ENCODE data around the gene KCNJ6. TPM values are rescaled to one million over a fixed set of nuclear protein-coding genes. Genes with fewer than 3 reads are reported as not detected.

Gene KCNJ6
- total RNA-seq, 1 donor from 2014 or later = 10.5 TPM

GRCh38 chr21:37769656-37770055 lies 146.6 kb downstream of the KCNJ6 start:
- Mint-ChIP-seq H3K36me3 (ENCODE audit: unreplicated experiment) (no peaks in the 10 kb centered on the region), H3K27ac (ENCODE audit: unreplicated experiment) (no peak overlapping the region), H3K27me3 (ENCODE audit: unreplicated experiment) (no peaks in the 10 kb centered on the region), H3K9me3 (ENCODE audit: unreplicated experiment) (no peaks in the 10 kb centered on the region), H3K4me1 (ENCODE audit: unreplicated experiment) (peaks cover 16% of the 10 kb centered on the region), H3K4me3 (ENCODE audit: unreplicated experiment) (no peak overlapping the region)
- no peak for TF ChIP-seq CTCF (IDR thresholded peaks at IDR 0.05)
- DNase-seq (ENCODE audit: extremely low spot score, unreplicated experiment) = no peak

- Mint-ChIP-seq H3K9me3 (ENCODE audit: unreplicated experiment) (no peaks in the 10 kb centered on the region), H3K27ac (ENCODE audit: unreplicated experiment) (peak overlapping the region; percentile 66), H3K27me3 (ENCODE audit: unreplicated experiment) (no peaks in the 10 kb centered on the region)
Observed at GRCh38 chr21:37767984-37768383, 148.3 kb downstream of the KCNJ6 start.

GRCh38 chr21:37766129-37766528 lies 150.1 kb downstream of the KCNJ6 start:
- no peak overlapping the region for H3K27ac Mint-ChIP-seq (ENCODE audit: unreplicated experiment)
- no peak for DNase-seq (ENCODE audit: extremely low spot score, unreplicated experiment)
- no peak for TF ChIP-seq CTCF (IDR thresholded peaks at IDR 0.05)
- no peaks in the 10 kb centered on the region for H3K36me3 Mint-ChIP-seq (ENCODE audit: unreplicated experiment)
- no peak overlapping the region for H3K4me3 Mint-ChIP-seq (ENCODE audit: unreplicated experiment)
- H3K9me3 Mint-ChIP-seq (ENCODE audit: unreplicated experiment) = no peaks in the 10 kb centered on the region
- H3K4me1 Mint-ChIP-seq (ENCODE audit: unreplicated experiment) = peaks cover 20% of the 10 kb centered on the region
- H3K27me3 Mint-ChIP-seq (ENCODE audit: unreplicated experiment) = no peaks in the 10 kb centered on the region

More at GRCh38 chr21:37767984-37768383, 148.3 kb downstream of the KCNJ6 start:
- no peak overlapping the region for H3K4me3 Mint-ChIP-seq (ENCODE audit: unreplicated experiment)
- peaks cover 18% of the 10 kb centered on the region for H3K4me1 Mint-ChIP-seq (ENCODE audit: unreplicated experiment)
- H3K36me3 Mint-ChIP-seq (ENCODE audit: unreplicated experiment) = no peaks in the 10 kb centered on the region
- no peak for DNase-seq (ENCODE audit: extremely low spot score, unreplicated experiment)
- TF ChIP-seq CTCF (IDR thresholded peaks at IDR 0.05) = no peak

GRCh38 chr21:37765221-37765900 lies 150.9 kb downstream of the KCNJ6 start:
- Mint-ChIP-seq H3K27me3 (ENCODE audit: unreplicated experiment) (no peaks in the 10 kb centered on the region), H3K36me3 (ENCODE audit: unreplicated experiment) (no peaks in the 10 kb centered on the region), H3K9me3 (ENCODE audit: unreplicated experiment) (no peaks in the 10 kb centered on the region), H3K4me3 (ENCODE audit: unreplicated experiment) (no peak overlapping the region), H3K4me1 (ENCODE audit: unreplicated experiment) (peaks cover 20% of the 10 kb centered on the region), H3K27ac (ENCODE audit: unreplicated experiment) (no peak overlapping the region)
- DNase-seq (ENCODE audit: extremely low spot score, unreplicated experiment) = no peak
- TF ChIP-seq CTCF (IDR thresholded peaks at IDR 0.05) = no peak

- no peak for TF ChIP-seq CTCF (IDR thresholded peaks at IDR 0.05)
- Mint-ChIP-seq H3K27me3 (ENCODE audit: unreplicated experiment) (no peaks in the 10 kb centered on the region), H3K36me3 (ENCODE audit: unreplicated experiment) (no peaks in the 10 kb centered on the region), H3K4me3 (ENCODE audit: unreplicated experiment) (no peak overlapping the region), H3K27ac (ENCODE audit: unreplicated experiment) (no peak overlapping the region), H3K9me3 (ENCODE audit: unreplicated experiment) (no peaks in the 10 kb centered on the region), H3K4me1 (ENCODE audit: unreplicated experiment) (peaks cover 20% of the 10 kb centered on the region)
- no peak for DNase-seq (ENCODE audit: extremely low spot score, unreplicated experiment)
Observed at GRCh38 chr21:37764691-37765090, 151.6 kb downstream of the KCNJ6 start.

All from osteocyte (in vitro differentiated cells).